ELF-1 (cell line): ENCODE results near the gene PROCA1.
"Not testable (repeated sequence)": the region's sequence is repeated elsewhere in the genome, so short reads cannot be mapped to it uniquely, and the experiment has no call there.

ENCODE experiments used
- DNase-seq: peaks from one replicate; pipeline ENCODE4 v3.0.0-alpha.2; 2016; ENCODE audit warnings: low read depth, low spot score

PROCA1 gene

GRCh38 chr17:28744104-28744971 is 32.6 kb upstream of the PROCA1 start:
- DNase-seq, result peak; percentile 94

GRCh38 chr17:28743243-28744103 is 31.8 kb upstream of the PROCA1 start, which contains the start of gene TRAF4:
Gene TRAF4, plus strand, starts transcription at chr17:28744011. Its CDS starts 102 bp downstream, at chr17:28744113.
- DNase-seq, result peak; percentile 95

- no peak for DNase-seq
These were observed 30.0 kb upstream of the PROCA1 start for GRCh38 chr17:28741358-28742349.

- DNase-seq, result no peak
These were observed 29.0 kb upstream of the PROCA1 start for GRCh38 chr17:28740406-28741357.

- DNase-seq, result no peak
These were observed 27.1 kb upstream of the PROCA1 start for GRCh38 chr17:28738680-28739384.

- no peak for DNase-seq
These were observed 26.3 kb upstream of the PROCA1 start for GRCh38 chr17:28737770-28738679.

GRCh38 chr17:28737316-28737715 is 25.6 kb upstream of the PROCA1 start:
- DNase-seq, result no peak

- not testable (repeated sequence) for DNase-seq
These were observed 24.5 kb upstream of the PROCA1 start for GRCh38 chr17:28735913-28736769.

- DNase-seq, result peak; percentile 57
These were observed 23.6 kb upstream of the PROCA1 start for GRCh38 chr17:28735242-28735722.

GRCh38 chr17:28734712-28735241 is 23.1 kb upstream of the PROCA1 start:
- no peak for DNase-seq

GRCh38 chr17:28733346-28733745 is 21.7 kb upstream of the PROCA1 start:
- DNase-seq, result no peak

GRCh38 chr17:28729950-28730330 is 18.3 kb upstream of the PROCA1 start:
- no peak for DNase-seq

GRCh38 chr17:28728364-28729200 is 16.9 kb upstream of the PROCA1 start, which contains the start of gene NEK8:
Gene NEK8, plus strand, starts transcription at chr17:28728788. Its CDS starts 26 bp downstream, at chr17:28728814.
- DNase-seq, result peak; percentile 93

GRCh38 chr17:28726627-28727491 is 15.2 kb upstream of the PROCA1 start:
- DNase-seq, result peak; percentile 99

GRCh38 chr17:28726226-28726626 is 14.5 kb upstream of the PROCA1 start, which contains the start of gene TLCD1:
Gene TLCD1, minus strand, starts transcription at chr17:28726233. Its CDS starts 136 bp downstream, at chr17:28726097.
- DNase-seq, result no peak
